22Rv1 (cell line): ENCODE measurements around the gene DIAPH2.

Experiments used
- ZFX ChIP-seq: fragments of 450-650 bp; IDR thresholded peaks from 2 replicates; pipeline ENCODE4 v1.6.1; 2017; ENCODE audit warnings: antibody characterized with exemption, borderline replicate concordance
- TF ChIP-seq, protein P1 (sequence below): fragments of 450-650 bp; IDR thresholded peaks from 2 replicates; pipeline ENCODE4 v1.5.1; 2017; ENCODE audit warnings: mild to moderate bottlenecking

DNA sequence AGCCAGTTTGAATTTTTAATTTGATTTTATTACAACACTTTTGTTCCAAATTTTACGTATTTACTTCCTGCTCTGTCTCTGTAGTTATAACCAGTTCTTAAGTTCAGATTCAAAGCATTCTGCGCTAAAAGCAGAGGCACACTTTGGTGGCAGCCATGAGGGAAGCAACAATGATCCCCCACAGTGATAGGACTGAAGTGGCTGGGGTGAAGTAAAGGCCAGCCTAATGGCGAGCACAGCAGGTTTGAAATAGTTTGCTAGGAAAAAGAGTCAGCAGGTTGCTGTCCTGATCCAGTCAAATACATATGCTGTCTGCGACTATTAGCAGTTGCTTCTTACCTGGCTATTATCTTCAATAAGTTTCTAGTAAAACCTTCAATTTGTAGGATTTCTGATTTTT lies 375.4 kb downstream of the DIAPH2 start:
- TF ChIP-seq, protein P1, sequence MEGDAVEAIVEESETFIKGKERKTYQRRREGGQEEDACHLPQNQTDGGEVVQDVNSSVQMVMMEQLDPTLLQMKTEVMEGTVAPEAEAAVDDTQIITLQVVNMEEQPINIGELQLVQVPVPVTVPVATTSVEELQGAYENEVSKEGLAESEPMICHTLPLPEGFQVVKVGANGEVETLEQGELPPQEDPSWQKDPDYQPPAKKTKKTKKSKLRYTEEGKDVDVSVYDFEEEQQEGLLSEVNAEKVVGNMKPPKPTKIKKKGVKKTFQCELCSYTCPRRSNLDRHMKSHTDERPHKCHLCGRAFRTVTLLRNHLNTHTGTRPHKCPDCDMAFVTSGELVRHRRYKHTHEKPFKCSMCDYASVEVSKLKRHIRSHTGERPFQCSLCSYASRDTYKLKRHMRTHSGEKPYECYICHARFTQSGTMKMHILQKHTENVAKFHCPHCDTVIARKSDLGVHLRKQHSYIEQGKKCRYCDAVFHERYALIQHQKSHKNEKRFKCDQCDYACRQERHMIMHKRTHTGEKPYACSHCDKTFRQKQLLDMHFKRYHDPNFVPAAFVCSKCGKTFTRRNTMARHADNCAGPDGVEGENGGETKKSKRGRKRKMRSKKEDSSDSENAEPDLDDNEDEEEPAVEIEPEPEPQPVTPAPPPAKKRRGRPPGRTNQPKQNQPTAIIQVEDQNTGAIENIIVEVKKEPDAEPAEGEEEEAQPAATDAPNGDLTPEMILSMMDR = no peak
- TF ChIP-seq ZFX = no peak
